ENCODE data around the gene MYOG. TPM values are rescaled to one million over a fixed set of nuclear protein-coding genes. Genes with fewer than 3 reads are reported as not detected.

The MYOG gene
- total and polyA plus RNA-seq, 10 donors = not detected

GRCh38 chr1:203040513-203041275 lies 45.1 kb downstream of the MYOG start:
- TF ChIP-seq POLR2AphosphoS5 (IDR thresholded peaks at IDR 0.05) (no peak), POLR2A (IDR thresholded peaks at IDR 0.05) (no peak), CTCF (IDR thresholded peaks at IDR 0.05 in 8 of 11, conservative IDR thresholded peaks at IDR 0.05 in 3 of 11) (no peak)
- Histone ChIP-seq H3K27ac (peak overlapping the region in 1 of 8 donors; percentile 4), H3K36me3 (no peaks in the 10 kb centered on the region), H3K4me1 (peaks cover 0 to 31% (median 15%) of the 10 kb centered on the region in 6 donors), H3K27me3 (replicated peaks in 1 of 7) (peaks cover 0 to 31% (median 0%) of the 10 kb centered on the region in 7 donors), H3K4me3 (no peak overlapping the region), H3K9me3 (no peaks in the 10 kb centered on the region)
- WGBS, 5 donors = 40 to 55% (median 45%) methylated on average over 5 of the region's 5 CpGs
- no peak for DNase-seq
- intact Hi-C loops (cut with DNase I; ENCODE audit: low total_unique reads) = loop anchor here (2.0 kb wide), 1 partner anchor 176 kb away; no protein-coding TSS in a partner anchor

GRCh38 chr1:203039609-203040512 lies 46.0 kb downstream of the MYOG start:
- 44 to 53% (median 48%) methylated on average over 11 of the region's 11 CpGs for WGBS, 5 donors
- intact Hi-C loops (cut with DNase I; ENCODE audit: low total_unique reads) = loop anchor here (2.0 kb wide), 1 partner anchor 177 kb away; no protein-coding TSS in a partner anchor
- DNase-seq = no peak

GRCh38 chr1:203038891-203039608 lies 46.8 kb downstream of the MYOG start:
- no peaks in the 10 kb centered on the region for H3K36me3 ChIP-seq
- no peak overlapping the region for H3K4me3 ChIP-seq
- WGBS, 5 donors = 56 to 63% (median 57%) methylated on average over 21 to 22 of the region's 22 CpGs
- no peak overlapping the region for H3K27ac ChIP-seq
- peak; percentile 77 to 94 (median 86) for TF ChIP-seq CTCF (IDR thresholded peaks at IDR 0.05 in 8 of 11, conservative IDR thresholded peaks at IDR 0.05 in 3 of 11)
- no peak for TF ChIP-seq POLR2A (IDR thresholded peaks at IDR 0.05)
- peaks cover 0 to 31% (median 15%) of the 10 kb centered on the region in 6 donors for H3K4me1 ChIP-seq
- H3K27me3 ChIP-seq (replicated peaks in 1 of 7) = peaks cover 0 to 26% (median 0%) of the 10 kb centered on the region in 7 donors
- DNase-seq = peak; percentile 88
- no peaks in the 10 kb centered on the region for H3K9me3 ChIP-seq
- intact Hi-C loops (cut with DNase I; ENCODE audit: low total_unique reads) = no loop called here

More at GRCh38 chr1:203039609-203040512, 46.0 kb downstream of the MYOG start:
- peaks cover 0 to 31% (median 15%) of the 10 kb centered on the region in 6 donors for H3K4me1 ChIP-seq
- H3K9me3 ChIP-seq = no peaks in the 10 kb centered on the region
- H3K36me3 ChIP-seq = no peaks in the 10 kb centered on the region
- no peak for TF ChIP-seq POLR2AphosphoS5 (IDR thresholded peaks at IDR 0.05)
- TF ChIP-seq CTCF (IDR thresholded peaks at IDR 0.05 in 8 of 11, conservative IDR thresholded peaks at IDR 0.05 in 3 of 11) = peak in 5 of 11 experiments; percentile 4 to 49 (median 17)
- no peak for TF ChIP-seq POLR2A (IDR thresholded peaks at IDR 0.05)
- peak overlapping the region in 1 of 8 donors; percentile 4 for H3K27ac ChIP-seq
- H3K4me3 ChIP-seq = no peak overlapping the region
- H3K27me3 ChIP-seq (replicated peaks in 1 of 7) = peaks cover 0 to 26% (median 0%) of the 10 kb centered on the region in 7 donors

Data from spleen (tissue), 11 donors.